K562 (cell line): ENCODE measurements around the gene MYL4. TPM values are rescaled to one million over a fixed set of nuclear protein-coding genes. Genes with fewer than 3 reads are reported as not detected.

ENCODE experiments used
- ARID1B ChIP-seq: fragments of 450-650 bp; IDR thresholded peaks from 2 replicates; pipeline ENCODE4 v1.6.1; 2016; ENCODE audit warnings: antibody characterized with exemption, mild to moderate bottlenecking, inconsistent platforms
- DLX4 ChIP-seq: fragments of 250-450 bp; sonication (Bioruptor Pico); IDR thresholded peaks from 2 replicates; pipeline ENCODE4 v1.6.1; 2021; ENCODE audit warnings: mild to moderate bottlenecking
- ETV6 ChIP-seq, 3 experiments: fragments of 150-350 bp in 1 of 3; sonication (generic) in 1 of 3; formaldehyde crosslinking in 1 of 3; IDR thresholded peaks; 2 replicates each; pipeline versions ENCODE4 v1.6.1 to v1.8.0; 2014 to 2022; ENCODE audit warnings: borderline replicate concordance in 2 of 3, low read depth in 2 of 3, antibody characterized with exemption in 1 of 3, low read length in 1 of 3, mild to moderate bottlenecking in 1 of 3, missing genetic modification reagents in 1 of 3
- HNRNPL ChIP-seq: fragments of 200-400 bp; formaldehyde crosslinking; IDR thresholded peaks from 2 replicates; pipeline ENCODE4 v1.6.1; 2017; ENCODE audit warnings: low read depth, mild to moderate bottlenecking, low read length
- IRF2 ChIP-seq: sonication (generic); formaldehyde crosslinking; IDR thresholded peaks from 2 replicates; pipeline ENCODE4 v1.8.1; 2022; ENCODE audit warnings: mild to moderate bottlenecking, missing genetic modification reagents
- MTA1 ChIP-seq: fragments of 450-650 bp; IDR thresholded peaks from 2 replicates; pipeline ENCODE4 v1.6.1; 2017; ENCODE audit warnings: borderline replicate concordance
- SRSF9 ChIP-seq: fragments of 200-400 bp; formaldehyde crosslinking; IDR thresholded peaks from 2 replicates; pipeline ENCODE4 v1.6.1; 2017; ENCODE audit warnings: low read depth, low read length, borderline replicate concordance
- TARDBP ChIP-seq: fragments of 450-650 bp; IDR thresholded peaks from 2 replicates; pipeline ENCODE4 v1.6.1; 2016
- THRAP3 ChIP-seq: fragments of 450-650 bp; IDR thresholded peaks from 2 replicates; pipeline ENCODE4 v1.6.1; 2016; ENCODE audit warnings: mild to moderate bottlenecking, inconsistent platforms, borderline replicate concordance
- TOE1 ChIP-seq, 2 experiments: fragments of 450-650 bp in 1 of 2; sonication (generic) in 1 of 2; formaldehyde crosslinking in 1 of 2; IDR thresholded peaks; 2 replicates each; pipeline versions ENCODE4 v1.7.1 to v1.8.0; 2016 to 2022; ENCODE audit warnings: borderline replicate concordance in 2 of 2, mild to moderate bottlenecking in 2 of 2, antibody characterized with exemption in 1 of 2, inconsistent platforms in 1 of 2, low read depth in 1 of 2, missing genetic modification reagents in 1 of 2, moderate library complexity in 1 of 2
- VEZF1 ChIP-seq: fragments of 200-800 bp; sonication (Bioruptor generic); IDR thresholded peaks from 2 replicates; pipeline ENCODE4 v1.6.1; 2017; ENCODE audit warnings: missing genetic modification characterization, missing compliant biosample characterization
- ZNF512 ChIP-seq: IDR thresholded peaks from 2 replicates; pipeline ENCODE4 v1.6.1; 2016; ENCODE audit warnings: missing genetic modification characterization, missing compliant biosample characterization
- polyA plus RNA-seq, 8 experiments: library from polyadenylated mRNA; depleted of rRNA in 4 of 8; stranded (reverse) in 5 of 8; unstranded in 3 of 8; fragments of >200 nt; fragmentation: Nextera tagmentation in 2 of 8; fragmentation: Illumina TruSeq in 1 of 8; extraction: Ambion mirVana in 2 of 8; extraction: Trizol in 1 of 8; gene quantifications; 2 replicates each; pipeline versions ENCODE4 v1.2.1 to v1.2.3, GENCODE V29; 2011 to 2014; ENCODE audit warnings: inconsistent platforms in 1 of 8, missing spikeins in 1 of 8
- total RNA-seq, 7 experiments: library from RNA; depleted of rRNA in 6 of 7; stranded (reverse); fragments of >200 nt in 6 of 7; fragmentation: Illumina TruSeq in 2 of 7; extraction: Trizol in 2 of 7; gene quantifications; 2 replicates each; pipeline versions ENCODE4 v1.2.1 to v1.2.3, GENCODE V29; 2011 to 2021; ENCODE audit warnings: low replicate concordance in 1 of 7
- TF ChIP-seq, protein P1 (sequence below): fragments of 450-650 bp; IDR thresholded peaks from 2 replicates; pipeline ENCODE4 v1.6.1; 2017; ENCODE audit warnings: antibody characterized with exemption, mild to moderate bottlenecking

MYL4 gene
- total and polyA plus RNA-seq, 9 of the 15 experiments (the other 6 are each of a cell fraction or from before 2014, with no cell fraction given) = 117 to 423 (median 221) TPM

DNA sequence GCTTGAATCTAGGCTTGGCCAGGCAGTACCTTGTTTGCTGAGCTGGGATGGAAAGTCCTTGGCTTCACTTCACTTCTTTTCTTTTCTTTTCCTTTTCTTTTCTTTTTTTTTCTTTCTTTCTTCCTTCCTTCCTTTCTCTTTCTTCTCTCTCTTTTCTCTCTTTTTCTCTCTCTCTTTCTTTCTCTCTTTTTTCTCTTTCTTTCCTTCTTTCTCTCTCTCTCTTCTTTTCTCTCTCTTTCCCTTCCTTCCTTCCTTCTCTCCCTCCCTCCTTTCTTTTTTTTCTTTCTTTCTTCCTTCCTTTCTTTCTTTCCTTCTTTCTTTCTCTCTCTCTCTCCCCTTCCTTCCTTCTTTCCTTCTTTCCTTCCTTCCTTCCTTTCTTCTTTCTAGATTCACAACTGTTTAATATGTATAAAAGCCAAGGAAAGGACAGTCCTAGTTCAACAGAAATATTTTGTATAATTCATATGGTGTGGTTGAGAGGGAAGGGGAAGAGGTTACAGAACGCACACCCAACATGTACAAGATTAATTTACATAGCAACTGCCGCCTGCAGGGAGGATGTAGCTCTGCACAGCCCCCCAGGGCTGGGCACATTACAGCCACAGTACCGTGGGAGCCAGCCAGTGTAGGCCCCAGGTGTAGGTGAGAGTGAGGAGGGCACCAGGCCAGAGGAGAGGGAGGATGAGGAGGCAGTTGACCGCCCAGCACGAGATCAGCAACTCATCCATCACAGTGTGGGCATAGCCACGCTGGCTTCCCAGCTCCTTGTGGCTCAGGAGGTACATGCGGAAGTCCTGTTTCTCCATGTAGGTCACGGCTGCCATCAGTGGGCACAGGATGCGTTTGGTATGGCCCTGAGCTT lies 34.8 kb downstream of the MYL4 start (continued):
- TF ChIP-seq, protein P1, sequence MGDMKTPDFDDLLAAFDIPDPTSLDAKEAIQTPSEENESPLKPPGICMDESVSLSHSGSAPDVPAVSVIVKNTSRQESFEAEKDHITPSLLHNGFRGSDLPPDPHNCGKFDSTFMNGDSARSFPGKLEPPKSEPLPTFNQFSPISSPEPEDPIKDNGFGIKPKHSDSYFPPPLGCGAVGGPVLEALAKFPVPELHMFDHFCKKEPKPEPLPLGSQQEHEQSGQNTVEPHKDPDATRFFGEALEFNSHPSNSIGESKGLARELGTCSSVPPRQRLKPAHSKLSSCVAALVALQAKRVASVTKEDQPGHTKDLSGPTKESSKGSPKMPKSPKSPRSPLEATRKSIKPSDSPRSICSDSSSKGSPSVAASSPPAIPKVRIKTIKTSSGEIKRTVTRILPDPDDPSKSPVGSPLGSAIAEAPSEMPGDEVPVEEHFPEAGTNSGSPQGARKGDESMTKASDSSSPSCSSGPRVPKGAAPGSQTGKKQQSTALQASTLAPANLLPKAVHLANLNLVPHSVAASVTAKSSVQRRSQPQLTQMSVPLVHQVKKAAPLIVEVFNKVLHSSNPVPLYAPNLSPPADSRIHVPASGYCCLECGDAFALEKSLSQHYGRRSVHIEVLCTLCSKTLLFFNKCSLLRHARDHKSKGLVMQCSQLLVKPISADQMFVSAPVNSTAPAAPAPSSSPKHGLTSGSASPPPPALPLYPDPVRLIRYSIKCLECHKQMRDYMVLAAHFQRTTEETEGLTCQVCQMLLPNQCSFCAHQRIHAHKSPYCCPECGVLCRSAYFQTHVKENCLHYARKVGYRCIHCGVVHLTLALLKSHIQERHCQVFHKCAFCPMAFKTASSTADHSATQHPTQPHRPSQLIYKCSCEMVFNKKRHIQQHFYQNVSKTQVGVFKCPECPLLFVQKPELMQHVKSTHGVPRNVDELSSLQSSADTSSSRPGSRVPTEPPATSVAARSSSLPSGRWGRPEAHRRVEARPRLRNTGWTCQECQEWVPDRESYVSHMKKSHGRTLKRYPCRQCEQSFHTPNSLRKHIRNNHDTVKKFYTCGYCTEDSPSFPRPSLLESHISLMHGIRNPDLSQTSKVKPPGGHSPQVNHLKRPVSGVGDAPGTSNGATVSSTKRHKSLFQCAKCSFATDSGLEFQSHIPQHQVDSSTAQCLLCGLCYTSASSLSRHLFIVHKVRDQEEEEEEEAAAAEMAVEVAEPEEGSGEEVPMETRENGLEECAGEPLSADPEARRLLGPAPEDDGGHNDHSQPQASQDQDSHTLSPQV = no peak
- TF ChIP-seq TARDBP (no peak), ZNF512 (tag) (peak; percentile 98), ETV6 (IDR thresholded peaks at IDR 0.05; ENCODE audit: borderline replicate concordance in 1 of 2, low read depth in 2 of 2, low read length in 1 of 2) (no peak), ETV6 (CRISPR knock-in tag; IDR thresholded peaks at IDR 0.05; ENCODE audit: borderline replicate concordance) (no peak), VEZF1 (CRISPR knock-in tag) (no peak), MTA1 (0 out of 2 replicates have a peak, but pooled peaks have one; percentile 48), TOE1 (IDR thresholded peaks at IDR 0.05; ENCODE audit: borderline replicate concordance) (peak; percentile 29; the same call in 1 of the 2 replicates), TOE1 (CRISPR knock-in tag; IDR thresholded peaks at IDR 0.05; ENCODE audit: borderline replicate concordance, low read depth) (no peak), ARID1B (0 out of 2 replicates have a peak, but pooled peaks have one; percentile 7), DLX4 (CRISPR knock-in tag) (no peak), SRSF9 (no peak), IRF2 (no peak), HNRNPL (0 out of 2 replicates have a peak, but pooled peaks have one; percentile 25), THRAP3 (peak; percentile 89; the same call in 1 of the 2 replicates)
- TF ChIP-seq, all 486 proteins: peak for 11
